KOPT-K1 (cell line): Measurements from ENCODE around the gene CDH13.

Experiments used
- H3K27ac ChIP-seq: fragments of 200-600 bp; sonication (generic); 2 replicates; pipeline ENCODE4 v1.5.1; 2016; ENCODE audit warnings: antibody characterized with exemption, mild to moderate bottlenecking, low read depth, low read length; ENCODE audit not compliant: poor library complexity, severe bottlenecking
- H3K36me3 ChIP-seq: fragments of 200-600 bp; sonication (generic); 2 replicates; pipeline ENCODE4 v1.5.1; 2017; ENCODE audit warnings: antibody characterized with exemption, mild to moderate bottlenecking, low read length, moderate library complexity; ENCODE audit not compliant: insufficient read depth
- H3K9me3 ChIP-seq: fragments of 200-600 bp; sonication (generic); 2 replicates; pipeline ENCODE4 v1.5.1; 2017; ENCODE audit warnings: antibody characterized with exemption, low read length, mild to moderate bottlenecking; ENCODE audit not compliant: insufficient read depth, poor library complexity, severe bottlenecking

The CDH13 gene

GRCh38 chr16:83329441-83329840 is 702.7 kb downstream of the CDH13 start:
- Histone ChIP-seq H3K36me3 (no peaks in the 10 kb centered on the region), H3K27ac (no peak overlapping the region), H3K9me3 (no peaks in the 10 kb centered on the region)

GRCh38 chr16:83330251-83330650 is 703.5 kb downstream of the CDH13 start:
- H3K27ac ChIP-seq, result no peak overlapping the region
- H3K36me3 ChIP-seq, result no peaks in the 10 kb centered on the region
- H3K9me3 ChIP-seq, result no peaks in the 10 kb centered on the region

GRCh38 chr16:83335076-83335475 is 708.3 kb downstream of the CDH13 start:
- Histone ChIP-seq H3K36me3 (no peaks in the 10 kb centered on the region), H3K9me3 (no peaks in the 10 kb centered on the region), H3K27ac (no peak overlapping the region)

- H3K27ac ChIP-seq, result no peak overlapping the region
- H3K9me3 ChIP-seq, result no peaks in the 10 kb centered on the region
Observed at GRCh38 chr16:83336603-83337002, 709.8 kb downstream of the CDH13 start.

GRCh38 chr16:83338138-83338537 is 711.4 kb downstream of the CDH13 start:
- H3K27ac ChIP-seq, result no peak overlapping the region
- no peaks in the 10 kb centered on the region for H3K9me3 ChIP-seq
- H3K36me3 ChIP-seq, result no peaks in the 10 kb centered on the region

More at GRCh38 chr16:83336603-83337002, 709.8 kb downstream of the CDH13 start:
- no peaks in the 10 kb centered on the region for H3K36me3 ChIP-seq

GRCh38 chr16:83338941-83339340 is 712.2 kb downstream of the CDH13 start:
- H3K27ac ChIP-seq, result no peak overlapping the region
- no peaks in the 10 kb centered on the region for H3K36me3 ChIP-seq
- H3K9me3 ChIP-seq, result no peaks in the 10 kb centered on the region

- H3K27ac ChIP-seq, result no peak overlapping the region
- no peaks in the 10 kb centered on the region for H3K9me3 ChIP-seq
- H3K36me3 ChIP-seq, result no peaks in the 10 kb centered on the region
Observed at GRCh38 chr16:83343935-83344366, 717.2 kb downstream of the CDH13 start.

- H3K36me3 ChIP-seq, result no peaks in the 10 kb centered on the region
- no peaks in the 10 kb centered on the region for H3K9me3 ChIP-seq
- no peak overlapping the region for H3K27ac ChIP-seq
Observed at GRCh38 chr16:83345846-83346640, 719.3 kb downstream of the CDH13 start.

GRCh38 chr16:83348991-83349390 is 722.2 kb downstream of the CDH13 start:
- Histone ChIP-seq H3K27ac (no peak overlapping the region), H3K36me3 (no peaks in the 10 kb centered on the region), H3K9me3 (no peaks in the 10 kb centered on the region)

GRCh38 chr16:83350481-83350880 is 723.7 kb downstream of the CDH13 start:
- H3K36me3 ChIP-seq, result no peaks in the 10 kb centered on the region
- no peaks in the 10 kb centered on the region for H3K9me3 ChIP-seq
- no peak overlapping the region for H3K27ac ChIP-seq

GRCh38 chr16:83351846-83352245 is 725.1 kb downstream of the CDH13 start:
- H3K27ac ChIP-seq, result no peak overlapping the region
- no peaks in the 10 kb centered on the region for H3K9me3 ChIP-seq
- no peaks in the 10 kb centered on the region for H3K36me3 ChIP-seq

- Histone ChIP-seq H3K27ac (no peak overlapping the region), H3K36me3 (no peaks in the 10 kb centered on the region), H3K9me3 (no peaks in the 10 kb centered on the region)
Observed at GRCh38 chr16:83353241-83353640, 726.5 kb downstream of the CDH13 start.

- no peaks in the 10 kb centered on the region for H3K36me3 ChIP-seq
- H3K27ac ChIP-seq, result no peak overlapping the region
- no peaks in the 10 kb centered on the region for H3K9me3 ChIP-seq
Observed at GRCh38 chr16:83354015-83354414, 727.2 kb downstream of the CDH13 start.

GRCh38 chr16:83355570-83356218 is 728.9 kb downstream of the CDH13 start:
- H3K36me3 ChIP-seq, result no peaks in the 10 kb centered on the region
- H3K9me3 ChIP-seq, result no peaks in the 10 kb centered on the region
- no peak overlapping the region for H3K27ac ChIP-seq

- Histone ChIP-seq H3K27ac (no peak overlapping the region), H3K36me3 (no peaks in the 10 kb centered on the region), H3K9me3 (no peaks in the 10 kb centered on the region)
Observed at GRCh38 chr16:83356266-83356665, 729.5 kb downstream of the CDH13 start.

GRCh38 chr16:83356986-83357385 is 730.2 kb downstream of the CDH13 start:
- H3K36me3 ChIP-seq, result no peaks in the 10 kb centered on the region
- no peak overlapping the region for H3K27ac ChIP-seq
- no peaks in the 10 kb centered on the region for H3K9me3 ChIP-seq
